Smooth muscle cell (in vitro differentiated cells): ENCODE results near the gene ITGAL. TPM values are rescaled to one million over a fixed set of nuclear protein-coding genes. Genes with fewer than 3 reads are reported as not detected.

Experiments
- DNase-seq: peaks from one replicate; lab custom pipeline; 2025; ENCODE audit not compliant: unreplicated experiment; lab: John Stamatoyannopoulos, UW
- H2AFZ ChIP-seq: fragments of 200-600 bp; sonication (generic); 2 replicates; pipeline ENCODE4 v1.6.0; 2016; ENCODE audit warnings: antibody characterized with exemption, low read depth, mild to moderate bottlenecking
- H3F3A ChIP-seq: fragments of 200-600 bp; sonication (generic); 2 replicates; pipeline ENCODE4 v1.6.0; 2017; ENCODE audit warnings: antibody characterized with exemption, low read depth
- H3K27ac ChIP-seq: fragments of 200-600 bp; sonication (generic); 2 replicates; pipeline ENCODE4 v1.5.1; 2016; ENCODE audit warnings: low read depth, mild to moderate bottlenecking
- H3K27me3 ChIP-seq: fragments of 200-600 bp; sonication (generic); 2 replicates; pipeline ENCODE4 v1.6.1; 2016; ENCODE audit warnings: low read depth, mild to moderate bottlenecking
- H3K36me3 ChIP-seq: fragments of 200-600 bp; sonication (generic); 2 replicates; pipeline ENCODE4 v1.5.1; 2016; ENCODE audit warnings: low read depth
- H3K4me1 ChIP-seq: fragments of 200-600 bp; sonication (generic); 2 replicates; pipeline ENCODE4 v1.5.1; 2016; ENCODE audit warnings: low read depth
- H3K4me2 ChIP-seq: fragments of 200-600 bp; sonication (generic); 2 replicates; pipeline ENCODE4 v1.6.0; 2016; ENCODE audit warnings: mild to moderate bottlenecking
- H3K4me3 ChIP-seq: fragments of 200-600 bp; sonication (generic); 2 replicates; pipeline ENCODE4 v1.5.1; 2016; ENCODE audit warnings: mild to moderate bottlenecking
- H3K79me2 ChIP-seq: fragments of 200-600 bp; sonication (generic); 2 replicates; pipeline ENCODE4 v1.6.0; 2016; ENCODE audit warnings: low read depth, mild to moderate bottlenecking
- H3K9ac ChIP-seq: fragments of 200-600 bp; sonication (generic); 2 replicates; pipeline ENCODE4 v1.6.0; 2016; ENCODE audit warnings: low read depth
- H3K9me3 ChIP-seq: fragments of 200-600 bp; sonication (generic); replicated peaks from 2 replicates; pipeline ENCODE4 v1.5.1; 2016; ENCODE audit warnings: low read depth
- H4K20me1 ChIP-seq: fragments of 200-600 bp; sonication (generic); 2 replicates; pipeline ENCODE4 v1.6.0; 2016; ENCODE audit warnings: low read depth
- CTCF ChIP-seq: fragments of 200-600 bp; sonication (generic); IDR thresholded peaks from 2 replicates; pipeline ENCODE4 v1.5.1; 2017; ENCODE audit warnings: borderline replicate concordance, mild to moderate bottlenecking, antibody characterized with exemption; ENCODE audit not compliant: insufficient read depth, poor library complexity, severe bottlenecking
- WGBS: methylation state at CpG from one replicate; pipeline ENCODE4 v1.1.7; 2016; ENCODE audit warnings: low lambda C conversion rate; 5-methylcytosine and 5-hydroxymethylcytosine counted together
- polyA plus RNA-seq: library from polyadenylated mRNA; unstranded; fragments of >200 nt; fragmentation: Nextera tagmentation; extraction: Ambion mirVana; gene quantifications from 2 replicates; pipeline ENCODE4 v1.2.1, GENCODE V29; 2016
- total RNA-seq: library from RNA; depleted of rRNA; stranded (reverse); fragments of >200 nt; gene quantifications from 2 replicates; pipeline ENCODE4 v1.2.3, GENCODE V29; 2014

ITGAL gene
- total and polyA plus RNA-seq, 2 experiments from 2014 or later = not detected

DNA sequence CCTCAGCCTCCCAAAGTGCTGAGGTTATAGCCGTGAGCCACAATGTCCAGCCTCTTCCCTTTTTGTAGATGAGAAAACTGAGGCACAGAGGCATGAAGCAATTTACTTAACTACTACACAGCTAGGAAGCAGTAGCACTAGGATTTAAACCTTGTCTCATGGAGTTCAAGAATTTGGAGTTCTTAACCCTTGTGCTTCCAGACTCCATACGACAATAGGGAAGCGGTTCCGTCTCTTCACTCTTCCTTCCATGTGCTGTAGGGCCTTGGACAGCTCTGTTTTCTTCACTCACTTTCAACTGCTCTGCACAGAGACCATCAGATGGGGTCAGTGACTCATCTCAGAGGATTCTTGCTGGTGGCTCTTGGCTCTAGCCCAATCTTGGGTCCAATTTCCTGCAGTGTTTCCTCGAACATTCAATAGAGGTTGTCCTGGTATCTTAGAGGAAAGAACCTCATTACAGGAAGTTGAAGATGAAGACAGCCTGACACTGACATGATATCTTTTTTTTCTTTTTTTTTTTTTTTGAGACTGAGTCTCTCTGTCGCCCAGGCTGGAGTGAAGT lies 19.3 kb downstream of the ITGAL start:
- WGBS = 64% methylated on average over 6 of the region's 6 CpGs
- Histone ChIP-seq H3K9me3 (no peaks in the 10 kb centered on the region), H2AFZ (no peak overlapping the region), H3K9ac (no peak overlapping the region), H3K79me2 (no peaks in the 10 kb centered on the region), H3K4me1 (no peaks in the 10 kb centered on the region), H3K4me2 (no peak overlapping the region), H3F3A (no peaks in the 10 kb centered on the region), H4K20me1 (no peaks in the 10 kb centered on the region), H3K36me3 (no peaks in the 10 kb centered on the region), H3K27me3 (no peaks in the 10 kb centered on the region), H3K27ac (no peak overlapping the region), H3K4me3 (no peak overlapping the region)
- DNase-seq = no peak
- TF ChIP-seq CTCF = no peak

- Histone ChIP-seq H3K79me2 (no peaks in the 10 kb centered on the region), H2AFZ (no peak overlapping the region), H3K4me3 (no peak overlapping the region), H3F3A (no peaks in the 10 kb centered on the region), H3K4me1 (no peaks in the 10 kb centered on the region), H3K4me2 (no peak overlapping the region), H4K20me1 (no peaks in the 10 kb centered on the region), H3K36me3 (no peaks in the 10 kb centered on the region), H3K9me3 (no peaks in the 10 kb centered on the region), H3K9ac (no peak overlapping the region), H3K27ac (no peak overlapping the region), H3K27me3 (no peaks in the 10 kb centered on the region)
- 85% methylated on average over 11 of the region's 11 CpGs for WGBS
- DNase-seq = no peak
- no peak for TF ChIP-seq CTCF
Measured at GRCh38 chr16:30493941-30494488, 21.5 kb downstream of the ITGAL start.

- 86% methylated on average over 12 of the region's 12 CpGs for WGBS
- no peaks in the 10 kb centered on the region for H3K79me2 ChIP-seq
- DNase-seq = no peak
- H3K4me3 ChIP-seq = no peak overlapping the region
- H4K20me1 ChIP-seq = no peaks in the 10 kb centered on the region
- no peaks in the 10 kb centered on the region for H3K36me3 ChIP-seq
- no peak for TF ChIP-seq CTCF
- no peaks in the 10 kb centered on the region for H3K9me3 ChIP-seq
- H3K9ac ChIP-seq = no peak overlapping the region
- H3K27me3 ChIP-seq = no peaks in the 10 kb centered on the region
- H3K4me2 ChIP-seq = no peak overlapping the region
- no peak overlapping the region for H3K27ac ChIP-seq
- no peaks in the 10 kb centered on the region for H3K4me1 ChIP-seq
- H3F3A ChIP-seq = no peaks in the 10 kb centered on the region
- H2AFZ ChIP-seq = no peak overlapping the region
Measured at GRCh38 chr16:30494709-30495108, 22.2 kb downstream of the ITGAL start.

GRCh38 chr16:30499284-30499683 lies 26.7 kb downstream of the ITGAL start:
- no peak overlapping the region for H3K4me2 ChIP-seq
- H3K27ac ChIP-seq = no peak overlapping the region
- DNase-seq = no peak
- TF ChIP-seq CTCF = no peak
- 86% methylated on average over 8 of the region's 8 CpGs for WGBS
- H3K9ac ChIP-seq = no peak overlapping the region
- no peak overlapping the region for H2AFZ ChIP-seq
- peaks cover 6% of the 10 kb centered on the region for H3K27me3 ChIP-seq
- H3F3A ChIP-seq = no peaks in the 10 kb centered on the region
- H4K20me1 ChIP-seq = no peaks in the 10 kb centered on the region
- H3K79me2 ChIP-seq = no peaks in the 10 kb centered on the region
- no peaks in the 10 kb centered on the region for H3K4me1 ChIP-seq
- no peaks in the 10 kb centered on the region for H3K9me3 ChIP-seq
- H3K36me3 ChIP-seq = no peaks in the 10 kb centered on the region
- H3K4me3 ChIP-seq = no peak overlapping the region
